GM19023 (cell line): ENCODE data around the gene SKAP2.

Source experiments
- ATAC-seq: cut with Tn5 transposase; IDR thresholded peaks from one replicate; pipeline ENCODE4 v1.9.1; 2021; ENCODE audit warnings: mild to moderate bottlenecking, moderate library complexity; ENCODE audit not compliant: unreplicated experiment

Gene SKAP2

GRCh38 chr7:26698194-26698593, 166.2 kb downstream of the SKAP2 start:
- no peak for ATAC-seq

GRCh38 chr7:26696978-26697377, 167.4 kb downstream of the SKAP2 start:
- no peak for ATAC-seq

- no peak for ATAC-seq
Observed at GRCh38 chr7:26696161-26696560, 168.2 kb downstream of the SKAP2 start.

GRCh38 chr7:26694713-26695112, 169.7 kb downstream of the SKAP2 start:
- ATAC-seq: no peak

- ATAC-seq: no peak
Observed at GRCh38 chr7:26694141-26694540, 170.2 kb downstream of the SKAP2 start.

- no peak for ATAC-seq
Observed at GRCh38 chr7:26691886-26692285, 172.5 kb downstream of the SKAP2 start.

GRCh38 chr7:26691406-26691805, 173.0 kb downstream of the SKAP2 start:
- no peak for ATAC-seq

- ATAC-seq: no peak
Observed at GRCh38 chr7:26690135-26690805, 174.1 kb downstream of the SKAP2 start.

- ATAC-seq: peak; percentile 73
Observed at GRCh38 chr7:26688936-26689506, 175.4 kb downstream of the SKAP2 start.

- no peak for ATAC-seq
Observed at GRCh38 chr7:26688388-26688787, 176.0 kb downstream of the SKAP2 start.

- ATAC-seq: no peak
Observed at GRCh38 chr7:26687032-26687431, 177.4 kb downstream of the SKAP2 start.

GRCh38 chr7:26686448-26686981, 177.9 kb downstream of the SKAP2 start:
- ATAC-seq: no peak

GRCh38 chr7:26685606-26686005, 178.8 kb downstream of the SKAP2 start:
- no peak for ATAC-seq

GRCh38 chr7:26684447-26684846, 179.9 kb downstream of the SKAP2 start:
- ATAC-seq: no peak

GRCh38 chr7:26683277-26683676, 181.1 kb downstream of the SKAP2 start:
- ATAC-seq: no peak

GRCh38 chr7:26681819-26682418, 182.5 kb downstream of the SKAP2 start:
- no peak for ATAC-seq

- no peak for ATAC-seq
Observed at GRCh38 chr7:26680587-26680986, 183.8 kb downstream of the SKAP2 start.

GRCh38 chr7:26675143-26675887, 189.1 kb downstream of the SKAP2 start:
- no peak for ATAC-seq

GRCh38 chr7:26673858-26674257, 190.5 kb downstream of the SKAP2 start:
- ATAC-seq: no peak

GRCh38 chr7:26673271-26673670, 191.1 kb downstream of the SKAP2 start:
- no peak for ATAC-seq

GRCh38 chr7:26670841-26671240, 193.5 kb downstream of the SKAP2 start:
- ATAC-seq: no peak
